Coronary artery (tissue), 2 donors: Measurements from ENCODE around the gene PES1.

ENCODE experiments used
- DNase-seq: peaks from one replicate; pipeline ENCODE4 v3.0.0-alpha.2; 2017; ENCODE audit warnings: low spot score
- H3K27ac ChIP-seq, 2 donors: fragments of 200-600 bp; sonication (generic); one replicate each; pipeline ENCODE4 v1.5.1; 2016 to 2019
- H3K4me3 ChIP-seq: fragments of 200-600 bp; sonication (generic); 2 replicates; pipeline ENCODE4 v1.5.1; 2016; ENCODE audit warnings: mild to moderate bottlenecking, moderate library complexity
- TF ChIP-seq, protein P1 (sequence below): fragments of 200-600 bp; sonication (generic); IDR thresholded peaks from one replicate; pipeline ENCODE4 v1.5.1; 2019; ENCODE audit warnings: antibody characterized with exemption

Gene PES1

DNA sequence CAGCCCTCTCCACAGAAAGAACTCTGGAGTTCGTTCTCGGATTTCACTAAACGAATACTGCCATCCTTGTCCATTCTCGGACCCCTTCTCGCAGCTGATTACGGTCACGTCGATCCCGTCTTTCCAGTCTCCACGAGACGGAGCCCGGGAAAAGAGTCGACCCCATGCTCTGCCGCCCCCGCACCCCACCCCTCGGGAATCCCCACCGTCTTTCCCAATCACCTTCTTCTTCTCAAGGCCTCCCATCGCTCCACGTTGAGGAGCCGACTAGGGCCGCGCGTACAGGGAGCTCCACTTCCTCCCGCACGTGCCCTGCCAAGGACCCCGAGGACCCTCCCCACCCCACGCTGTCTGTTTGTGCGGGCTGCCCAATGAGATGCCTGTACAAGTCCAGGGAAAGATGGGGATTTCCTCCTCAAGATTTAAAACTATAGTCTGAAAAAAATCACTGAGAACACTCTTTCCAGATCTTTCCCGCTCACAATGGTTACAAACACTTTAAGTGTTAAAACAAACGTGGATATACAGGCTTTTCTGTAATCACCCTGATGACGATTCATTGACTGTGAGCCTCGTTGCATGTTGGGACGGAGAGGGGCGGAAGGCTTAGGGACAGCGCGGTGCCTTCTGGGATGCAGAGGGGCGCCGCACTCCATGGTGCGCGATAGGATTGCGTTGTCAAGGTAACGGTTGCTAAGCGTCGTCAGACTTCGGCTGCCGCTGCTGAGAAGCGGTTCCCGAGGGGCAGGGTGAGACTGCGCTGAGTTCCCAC lies at the start of gene PES1:
PES1 (minus strand) TSS at position 323 of the 772 bp plus-strand sequence; CDS start at position 246, 77 bp downstream.
- Histone ChIP-seq H3K4me3 (peak within 1 kb of the TSS; percentile 77), H3K27ac (peak within 1 kb of the TSS; percentile 54 to 85)
- peak; percentile 96 for DNase-seq
- TF ChIP-seq, protein P1, sequence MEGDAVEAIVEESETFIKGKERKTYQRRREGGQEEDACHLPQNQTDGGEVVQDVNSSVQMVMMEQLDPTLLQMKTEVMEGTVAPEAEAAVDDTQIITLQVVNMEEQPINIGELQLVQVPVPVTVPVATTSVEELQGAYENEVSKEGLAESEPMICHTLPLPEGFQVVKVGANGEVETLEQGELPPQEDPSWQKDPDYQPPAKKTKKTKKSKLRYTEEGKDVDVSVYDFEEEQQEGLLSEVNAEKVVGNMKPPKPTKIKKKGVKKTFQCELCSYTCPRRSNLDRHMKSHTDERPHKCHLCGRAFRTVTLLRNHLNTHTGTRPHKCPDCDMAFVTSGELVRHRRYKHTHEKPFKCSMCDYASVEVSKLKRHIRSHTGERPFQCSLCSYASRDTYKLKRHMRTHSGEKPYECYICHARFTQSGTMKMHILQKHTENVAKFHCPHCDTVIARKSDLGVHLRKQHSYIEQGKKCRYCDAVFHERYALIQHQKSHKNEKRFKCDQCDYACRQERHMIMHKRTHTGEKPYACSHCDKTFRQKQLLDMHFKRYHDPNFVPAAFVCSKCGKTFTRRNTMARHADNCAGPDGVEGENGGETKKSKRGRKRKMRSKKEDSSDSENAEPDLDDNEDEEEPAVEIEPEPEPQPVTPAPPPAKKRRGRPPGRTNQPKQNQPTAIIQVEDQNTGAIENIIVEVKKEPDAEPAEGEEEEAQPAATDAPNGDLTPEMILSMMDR = no peak

DNA sequence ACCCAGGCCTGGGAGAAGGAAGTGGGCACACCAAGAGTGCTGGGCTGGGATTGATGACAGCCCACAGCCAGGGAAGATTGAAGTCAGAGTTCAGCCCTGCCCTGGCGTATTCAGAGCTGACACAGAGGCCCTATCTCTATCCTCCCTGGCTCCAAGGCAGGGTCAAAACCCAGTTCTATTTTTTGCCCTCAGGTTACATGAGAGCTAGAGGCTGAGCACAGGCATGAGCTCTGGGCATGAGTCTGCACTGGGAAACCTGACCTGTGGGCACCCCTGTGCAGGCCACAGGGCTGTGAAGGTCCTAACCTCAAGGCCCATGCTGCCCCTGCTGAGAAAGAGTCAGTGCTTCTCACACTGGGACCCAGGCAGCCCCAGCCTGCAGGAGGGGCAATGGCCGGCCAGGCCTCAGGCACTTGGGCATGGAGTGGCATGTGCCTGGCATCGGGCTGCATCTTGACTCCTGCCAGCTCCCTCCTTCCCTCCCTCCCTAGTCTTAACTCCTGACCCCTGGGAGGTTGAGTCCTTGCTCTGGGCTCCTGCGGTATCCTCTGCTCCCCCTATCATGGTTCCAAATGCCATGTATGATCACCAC lies 49.2 kb upstream of the PES1 start:
- Histone ChIP-seq H3K4me3 (no peak overlapping the region), H3K27ac (no peak overlapping the region)
- DNase-seq = no peak
- TF ChIP-seq, protein P1 = no peak

DNA sequence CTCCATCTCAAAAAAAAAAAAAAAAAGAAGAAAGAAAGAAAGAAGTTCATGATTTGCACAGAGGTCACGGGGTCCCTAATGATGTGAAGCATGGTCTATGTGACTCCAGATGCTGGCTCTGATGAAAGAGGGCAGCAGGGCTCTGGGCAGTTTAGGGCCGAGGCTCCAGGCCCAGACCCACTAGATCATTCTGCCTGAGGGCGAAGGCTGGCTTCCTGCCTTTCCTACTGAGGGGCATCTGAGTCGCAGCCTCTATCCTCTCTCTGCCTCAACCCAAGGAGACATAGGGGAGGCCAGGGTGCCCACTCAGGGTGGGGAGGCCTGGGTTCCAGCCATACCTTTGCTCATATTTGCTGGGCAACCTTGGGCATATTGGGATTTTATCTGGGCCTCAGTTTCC lies 48.7 kb upstream of the PES1 start:
- no peak for DNase-seq
- no peak overlapping the region for H3K4me3 ChIP-seq
- TF ChIP-seq, protein P1 = no peak
- H3K27ac ChIP-seq = no peak overlapping the region

DNA sequence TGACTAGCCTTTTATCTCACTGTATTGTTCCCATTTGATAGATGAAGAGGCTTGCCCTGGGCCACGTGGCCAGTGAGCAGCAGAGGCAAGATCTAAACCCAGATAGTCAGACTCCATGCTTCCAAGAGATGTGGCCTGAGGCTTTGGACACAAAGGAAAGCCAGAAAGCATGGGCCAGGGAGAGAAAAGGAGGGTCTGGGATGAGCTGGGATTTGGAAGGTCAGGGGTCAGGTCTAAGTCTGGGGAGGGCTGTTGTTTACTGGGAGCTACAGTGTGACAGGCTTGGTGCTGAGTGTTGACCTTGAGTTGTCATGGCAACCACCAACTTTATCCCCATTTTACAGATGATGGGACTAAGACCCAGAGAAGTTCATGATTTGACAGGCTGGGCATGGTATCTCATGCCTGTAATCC lies 46.0 kb upstream of the PES1 start:
- TF ChIP-seq, protein P1 = no peak
- H3K27ac ChIP-seq = no peak overlapping the region
- peak overlapping the region; percentile 18 for H3K4me3 ChIP-seq
- no peak for DNase-seq

DNA sequence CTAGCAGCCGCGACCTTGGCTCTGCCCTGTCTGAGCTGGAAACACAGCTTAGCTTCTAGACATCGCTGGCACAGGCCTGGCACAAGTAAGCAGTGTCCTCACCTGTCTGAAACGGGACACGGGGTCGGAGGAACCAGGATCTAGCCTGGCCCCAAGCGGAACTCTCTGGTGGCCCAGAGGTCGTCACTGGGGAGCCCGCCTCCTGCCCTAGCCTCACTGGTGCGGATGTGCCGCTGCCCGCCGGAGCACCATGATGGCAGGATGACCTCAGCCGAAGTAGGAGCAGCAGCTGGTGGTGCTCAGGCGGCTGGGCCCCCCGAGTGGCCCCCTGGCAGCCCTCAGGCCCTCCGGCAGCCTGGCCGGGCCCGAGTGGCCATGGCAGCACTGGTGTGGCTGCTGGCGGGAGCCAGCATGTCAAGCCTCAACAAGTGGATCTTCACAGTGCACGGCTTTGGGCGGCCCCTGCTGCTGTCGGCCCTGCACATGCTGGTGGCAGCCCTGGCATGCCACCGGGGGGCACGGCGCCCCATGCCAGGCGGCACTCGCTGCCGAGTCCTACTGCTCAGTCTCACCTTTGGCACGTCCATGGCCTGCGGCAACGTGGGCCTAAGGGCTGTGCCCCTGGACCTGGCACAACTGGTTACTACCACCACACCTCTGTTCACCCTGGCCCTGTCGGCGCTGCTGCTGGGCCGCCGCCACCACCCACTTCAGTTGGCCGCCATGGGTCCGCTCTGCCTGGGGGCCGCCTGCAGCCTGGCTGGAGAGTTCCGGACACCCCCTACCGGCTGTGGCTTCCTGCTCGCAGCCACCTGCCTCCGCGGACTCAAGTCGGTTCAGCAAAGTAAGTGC lies 44.7 kb upstream of the PES1 start:
- H3K27ac ChIP-seq = peak overlapping the region; percentile 89 to 100
- DNase-seq = no peak

More for the DNA sequence above, 44.7 kb upstream of the PES1 start:
- TF ChIP-seq, protein P1 = no peak
- H3K4me3 ChIP-seq = peak overlapping the region; percentile 97
